H1 (cell line): ENCODE measurements around the gene OTOS. TPM values are rescaled to one million over a fixed set of nuclear protein-coding genes. Genes with fewer than 3 reads are reported as not detected.

Experiments
- TAF7 ChIP-seq: optimal IDR thresholded peaks from 2 replicates; pipeline ENCODE3; 2011; ENCODE audit warnings: low read depth, mild to moderate bottlenecking, inconsistent platforms, low read length, moderate library complexity, borderline replicate concordance
- polyA plus RNA-seq, 7 experiments: library from polyadenylated mRNA; depleted of rRNA in 3 of 7; stranded (reverse) in 5 of 7; unstranded in 2 of 7; fragments of >200 nt in 5 of 7; fragments of 200-250 nt in 2 of 7; gene quantifications; 1 replicate in 5 of 7; 2 replicates in 1 of 7; 4 replicates in 1 of 7; pipeline versions ENCODE4 v1.2.1 to v1.2.3, GENCODE V29; 2011 to 2013; ENCODE audit warnings: missing spikeins in 2 of 7, mixed read lengths in 2 of 7
- total RNA-seq: library from RNA; stranded (reverse); fragmentation: NEBNext Ultra II Directional; extraction: Animal tissue kit (Norgen Biotek cat#: 25700); gene quantifications from 2 replicates; pipeline ENCODE4 v1.2.1, GENCODE V29; 2021

OTOS gene
- total and polyA plus RNA-seq, 2 of the 8 experiments (the other 6 are each of a cell fraction or from before 2014, with no cell fraction given): 0.17 TPM; not detected in 1

GRCh38 chr2:240103136-240103535, 37.3 kb downstream of the OTOS start (continued):
- TF ChIP-seq TAF7: no peak
